Suprapubic skin (tissue), 4 donors: ENCODE data around the gene PPFIA4. TPM values are rescaled to one million over a fixed set of nuclear protein-coding genes. Genes with fewer than 3 reads are reported as not detected.

Experiments used
- DNase-seq, 2 donors: peaks; one replicate each; pipeline ENCODE4 v3.0.0-alpha.2; 2019; ENCODE audit warnings: low spot score in 2 of 2
- H3K27ac ChIP-seq: fragments of 200-600 bp; sonication (generic); one replicate; pipeline ENCODE4 v1.5.1; 2019
- H3K27me3 ChIP-seq: fragments of 200-600 bp; sonication (generic); one replicate; pipeline ENCODE4 v1.5.1; 2019
- H3K36me3 ChIP-seq: fragments of 200-600 bp; sonication (generic); one replicate; pipeline ENCODE4 v1.5.1; 2019
- H3K4me1 ChIP-seq: fragments of 200-600 bp; sonication (generic); one replicate; pipeline ENCODE4 v1.5.1; 2019
- H3K4me3 ChIP-seq: fragments of 200-600 bp; sonication (generic); one replicate; pipeline ENCODE4 v1.5.1; 2019; ENCODE audit warnings: mild to moderate bottlenecking
- H3K9me3 ChIP-seq: fragments of 200-600 bp; sonication (generic); one replicate; pipeline ENCODE4 v1.5.1; 2019
- CTCF ChIP-seq, 2 donors: fragments of 200-600 bp in 1 of 2; fragments of 450-650 bp in 1 of 2; sonication (generic) in 1 of 2; IDR thresholded peaks; one replicate each; pipeline ENCODE4 v1.5.1; 2016 to 2019; ENCODE audit warnings: antibody characterized with exemption in 2 of 2, mild to moderate bottlenecking in 1 of 2, moderate library complexity in 1 of 2
- EP300 ChIP-seq: sonication (generic); formaldehyde crosslinking; IDR thresholded peaks from one replicate; pipeline ENCODE4 v1.6.1; 2017; ENCODE audit warnings: antibody characterized with exemption
- POLR2A ChIP-seq, 2 donors: fragments of 450-650 bp; IDR thresholded peaks; one replicate each; pipeline ENCODE4 v1.6.1; 2017; ENCODE audit warnings: antibody characterized with exemption in 2 of 2, mild to moderate bottlenecking in 2 of 2, moderate library complexity in 2 of 2
- POLR2AphosphoS5 ChIP-seq, 3 donors: sonication (generic); formaldehyde crosslinking; IDR thresholded peaks; one replicate each; pipeline ENCODE4 v1.6.1; 2017; ENCODE audit warnings: antibody characterized with exemption in 3 of 3
- WGBS: methylation state at CpG from one replicate; pipeline ENCODE4 v1.1.5; 2018; 5-methylcytosine and 5-hydroxymethylcytosine counted together
- total RNA-seq, 4 donors: library from RNA; depleted of rRNA; stranded (reverse); fragments of >200 nt; gene quantifications; one replicate each; pipeline ENCODE4 v1.1.0, GENCODE V29; 2016

Gene PPFIA4
- total RNA-seq, 4 donors from 2014 or later, result 0.26 to 38.7 (median 1.5) TPM

- no peak for TF ChIP-seq CTCF (IDR thresholded peaks at IDR 0.05)
- TF ChIP-seq POLR2A (IDR thresholded peaks at IDR 0.05), result no peak
- no peaks in the 10 kb centered on the region for H3K36me3 ChIP-seq
- H3K4me3 ChIP-seq, result no peak overlapping the region
- H3K9me3 ChIP-seq, result no peaks in the 10 kb centered on the region
- H3K27me3 ChIP-seq, result no peaks in the 10 kb centered on the region
- H3K27ac ChIP-seq, result no peak overlapping the region
- DNase-seq, result no peak
- 75% methylated on average over 3 of the region's 4 CpGs for WGBS
- no peaks in the 10 kb centered on the region for H3K4me1 ChIP-seq
Observed at GRCh38 chr1:203049077-203049476, 22.8 kb downstream of the PPFIA4 start.

DNA sequence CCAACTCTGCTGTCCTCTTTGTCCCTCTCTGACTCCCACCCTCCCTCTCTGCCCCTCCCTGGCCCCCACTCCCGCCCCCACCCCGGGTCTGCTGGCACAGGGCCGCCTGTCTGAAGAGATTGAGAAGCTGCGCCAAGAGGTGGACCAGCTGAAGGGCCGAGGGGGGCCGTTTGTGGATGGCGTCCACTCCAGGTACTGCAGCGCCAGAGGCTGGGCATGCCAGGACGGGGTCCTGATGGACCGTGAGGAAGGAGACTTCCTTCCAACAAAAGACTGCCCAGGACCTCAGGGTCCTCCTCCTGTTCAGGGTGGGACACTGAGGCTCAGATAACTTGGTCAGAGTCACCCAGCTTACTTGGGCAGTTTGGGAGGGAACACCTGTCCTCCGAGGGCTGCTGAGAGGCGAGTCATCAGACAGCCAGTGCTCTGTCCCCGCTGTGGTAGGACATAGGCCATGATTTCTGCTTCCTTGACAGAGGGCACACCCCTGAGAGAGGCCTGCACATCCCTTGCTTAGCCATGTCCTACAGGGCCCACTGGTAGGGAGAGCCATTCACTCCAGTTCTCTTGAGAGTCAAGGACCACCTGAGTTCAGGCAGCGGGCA is 23.4 kb downstream of the PPFIA4 start:
- H3K9me3 ChIP-seq, result no peaks in the 10 kb centered on the region
- no peak overlapping the region for H3K4me3 ChIP-seq
- WGBS, result 85% methylated on average over 11 of the region's 14 CpGs
- no peaks in the 10 kb centered on the region for H3K36me3 ChIP-seq
- TF ChIP-seq POLR2AphosphoS5 (IDR thresholded peaks at IDR 0.05), result no peak
- no peak for TF ChIP-seq POLR2A (IDR thresholded peaks at IDR 0.05)
- TF ChIP-seq EP300, result no peak
- no peak for TF ChIP-seq CTCF (IDR thresholded peaks at IDR 0.05)
- no peaks in the 10 kb centered on the region for H3K27me3 ChIP-seq
- H3K27ac ChIP-seq, result no peak overlapping the region
- no peak for DNase-seq
- no peaks in the 10 kb centered on the region for H3K4me1 ChIP-seq

GRCh38 chr1:203050826-203051225 is 24.5 kb downstream of the PPFIA4 start:
- WGBS, result 85% methylated on average over 4 of the region's 4 CpGs

GRCh38 chr1:203051841-203052324 is 25.6 kb downstream of the PPFIA4 start:
- Histone ChIP-seq H3K4me3 (no peak overlapping the region), H3K9me3 (no peaks in the 10 kb centered on the region), H3K27ac (no peak overlapping the region), H3K27me3 (no peaks in the 10 kb centered on the region), H3K36me3 (no peaks in the 10 kb centered on the region), H3K4me1 (no peaks in the 10 kb centered on the region)
- DNase-seq, result no peak
- WGBS, result 58% methylated on average over 14 of the region's 20 CpGs
- no peak for TF ChIP-seq POLR2A (IDR thresholded peaks at IDR 0.05)
- no peak for TF ChIP-seq CTCF (IDR thresholded peaks at IDR 0.05)
- no peak for TF ChIP-seq POLR2AphosphoS5 (IDR thresholded peaks at IDR 0.05)
- no peak for TF ChIP-seq EP300

More at GRCh38 chr1:203050826-203051225, 24.5 kb downstream of the PPFIA4 start:
- DNase-seq, result no peak
- TF ChIP-seq CTCF (IDR thresholded peaks at IDR 0.05) (no peak), POLR2A (IDR thresholded peaks at IDR 0.05) (no peak), POLR2AphosphoS5 (IDR thresholded peaks at IDR 0.05) (no peak), EP300 (no peak)
- Histone ChIP-seq H3K27ac (no peak overlapping the region), H3K36me3 (no peaks in the 10 kb centered on the region), H3K4me3 (no peak overlapping the region), H3K9me3 (no peaks in the 10 kb centered on the region), H3K4me1 (no peaks in the 10 kb centered on the region), H3K27me3 (no peaks in the 10 kb centered on the region)

- DNase-seq, result no peak
- no peak overlapping the region for H3K4me3 ChIP-seq
- H3K27ac ChIP-seq, result no peak overlapping the region
- no peaks in the 10 kb centered on the region for H3K27me3 ChIP-seq
- H3K36me3 ChIP-seq, result no peaks in the 10 kb centered on the region
- H3K9me3 ChIP-seq, result no peaks in the 10 kb centered on the region
- no peak for TF ChIP-seq EP300
- TF ChIP-seq POLR2A (IDR thresholded peaks at IDR 0.05), result no peak
- no peak for TF ChIP-seq POLR2AphosphoS5 (IDR thresholded peaks at IDR 0.05)
- TF ChIP-seq CTCF (IDR thresholded peaks at IDR 0.05), result no peak
- WGBS, result 86% methylated on average over 3 of the region's 3 CpGs
- no peaks in the 10 kb centered on the region for H3K4me1 ChIP-seq
Observed at GRCh38 chr1:203052601-203053000, 26.3 kb downstream of the PPFIA4 start.
